ENCODE measurements around the gene JPT2. TPM values are rescaled to one million over a fixed set of nuclear protein-coding genes. Genes with fewer than 3 reads are reported as not detected.

Gene JPT2, protein sequence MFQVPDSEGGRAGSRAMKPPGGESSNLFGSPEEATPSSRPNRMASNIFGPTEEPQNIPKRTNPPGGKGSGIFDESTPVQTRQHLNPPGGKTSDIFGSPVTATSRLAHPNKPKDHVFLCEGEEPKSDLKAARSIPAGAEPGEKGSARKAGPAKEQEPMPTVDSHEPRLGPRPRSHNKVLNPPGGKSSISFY
- 199 and 244 TPM in 2 replicates for total RNA-seq (2021)
- percentile 97 among the genes with signal in this experiment for Bru-seq, nascent RNA
- BruChase-seq, experiment 1, labeled RNA remaining after a 2-hour chase = percentile 98 among the genes with signal in this experiment
- percentile 99 among the genes with signal in this experiment for BruChase-seq, experiment 2, labeled RNA remaining after a 6-hour chase
- long read RNA-seq, transcript JPT2-201 (5 exons, 3,718 nt) = major isoform, 51 of 132 reads
- long read RNA-seq, partial matches to known transcripts = 5 of 132 reads
- long read RNA-seq, other reads (novel, unspliced or antisense) = 67 of 132 reads

- ChIA-PET CTCF (interaction anchor here (0.6 to 0.8 kb wide), 4 partner anchors 28 to 102 kb away, joined by 4 to 6 read pairs (median 5); no protein-coding TSS in a partner anchor), POLR2A (ENCODE audit: unreplicated experiment) (interaction anchor here (0.5 to 1.2 kb wide), 13 partner anchors 11 to 1325 kb away, joined by 3 to 22 read pairs (median 4); partner anchors contain the start of genes CHTF18, CRAMP1, IFT140 and MAPK8IP3)
- H3K4me2 ChIP-seq = peak within 1 kb of the TSS; percentile 100
- H3K9me3 ChIP-seq (ENCODE audit: insufficient read depth, low read depth) = no peaks in the 10 kb centered on the region
- H3K36me3 ChIP-seq (ENCODE audit: low read depth) = peaks cover 7% of the 10 kb centered on the region; the same call in 1 of the 2 replicates
- H3K4me1 ChIP-seq (replicated peaks; ENCODE audit: insufficient read depth) = peaks cover 27% of the 10 kb centered on the region
- H2AFZ ChIP-seq = peak within 1 kb of the TSS; percentile 81
- no peaks in the 10 kb centered on the region for H3K27me3 ChIP-seq (ENCODE audit: insufficient read depth, low read depth)
- no peaks in the 10 kb centered on the region for H4K20me1 ChIP-seq (ENCODE audit: insufficient read depth)
- peak within 1 kb of the TSS; percentile 82 for H3K27ac ChIP-seq
- no TSS peak for BruUV-seq (replicated peaks)
- no peak for TF ChIP-seq CTCF (conservative IDR thresholded peaks at IDR 0.05)
- no peak for TF ChIP-seq EZH2 (IDR thresholded peaks at IDR 0.05; ENCODE audit: low read depth)
- H3K9me2 ChIP-seq (ENCODE audit: insufficient read depth) = no peaks in the 10 kb centered on the region
- H3K4me3 ChIP-seq = peak within 1 kb of the TSS; percentile 98
- intact Hi-C loops (cut with micrococcal nuclease; ENCODE audit: unreplicated experiment) = loop anchor here (1.0 to 5.0 kb wide), 4 partner anchors 11 to 94 kb away; partner anchors contain the start of genes EME2, MRPS34 and NME3
- DNase-seq = peak; percentile 90 to 99
- H3F3A ChIP-seq (ENCODE audit: insufficient read depth, low read depth) = peaks cover 15% of the 10 kb centered on the region
- peaks cover 47% of the 10 kb centered on the region for H3K79me2 ChIP-seq (ENCODE audit: low read depth)
Observed at GRCh38 chr16:1677942-1678499, at the start of gene JPT2. Gene JPT2 (plus strand): TSS chr16:1678279. CDS start chr16:1678313, 34 bp downstream.

- no peak overlapping the region for H3K4me3 ChIP-seq
- POLR2A ChIA-PET (ENCODE audit: unreplicated experiment) = no interaction called here
- peaks cover 36% of the 10 kb centered on the region for H4K20me1 ChIP-seq (ENCODE audit: insufficient read depth)
- H3K27me3 ChIP-seq (ENCODE audit: insufficient read depth, low read depth) = no peaks in the 10 kb centered on the region
- 0 out of 2 replicates have a peak, but pooled peaks cover 7% of the 10 kb centered on the region for H3K36me3 ChIP-seq (ENCODE audit: low read depth)
- CTCF ChIA-PET = interaction anchor here (0.6 kb wide), 1 partner anchor 288 kb away, joined by 3 read pairs; no protein-coding TSS in a partner anchor
- H3K9me3 ChIP-seq (ENCODE audit: insufficient read depth, low read depth) = no peaks in the 10 kb centered on the region
- H3K79me2 ChIP-seq (ENCODE audit: low read depth) = peaks cover 18% of the 10 kb centered on the region
- H3K9me2 ChIP-seq (ENCODE audit: insufficient read depth) = no peaks in the 10 kb centered on the region
- intact Hi-C loops (cut with micrococcal nuclease; ENCODE audit: unreplicated experiment) = no loop called here
- no peak overlapping the region for H3K4me2 ChIP-seq
- H3K27ac ChIP-seq = no peak overlapping the region
- TF ChIP-seq CTCF (conservative IDR thresholded peaks at IDR 0.05) = no peak
- no peak for TF ChIP-seq EZH2 (IDR thresholded peaks at IDR 0.05; ENCODE audit: low read depth)
- no peaks in the 10 kb centered on the region for H3F3A ChIP-seq (ENCODE audit: insufficient read depth, low read depth)
- no peaks in the 10 kb centered on the region for H3K4me1 ChIP-seq (replicated peaks; ENCODE audit: insufficient read depth)
- no TSS peak for BruUV-seq (replicated peaks)
- DNase-seq = no peak
- H2AFZ ChIP-seq = no peak overlapping the region
Observed at GRCh38 chr16:1630450-1631213, 47.4 kb upstream of the JPT2 start.

DNA sequence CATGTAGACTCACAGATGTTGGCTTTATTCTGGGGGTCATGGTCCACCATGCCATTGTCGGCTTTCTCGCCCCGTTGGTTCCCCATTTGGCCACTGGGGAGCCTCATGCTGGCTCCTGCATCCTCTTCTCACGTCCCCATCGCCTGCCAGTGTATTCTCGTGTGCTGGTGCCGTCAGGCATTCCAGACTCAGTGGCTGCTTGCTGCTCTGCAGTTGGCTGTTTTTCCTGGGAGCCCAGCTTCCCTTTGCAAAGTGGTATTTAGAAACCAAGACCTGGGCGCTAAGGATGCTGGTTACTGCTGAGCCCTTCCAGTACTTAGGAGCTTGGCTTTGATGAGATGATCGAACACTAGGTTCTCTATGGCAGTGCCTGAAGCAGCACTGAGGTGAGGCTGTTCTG, 46.8 kb upstream of the JPT2 start:
- ChIA-PET CTCF (no interaction called here), POLR2A (ENCODE audit: unreplicated experiment) (no interaction called here)
- Histone ChIP-seq H3K27ac (no peak overlapping the region), H3K9me2 (ENCODE audit: insufficient read depth) (no peaks in the 10 kb centered on the region), H3K27me3 (ENCODE audit: insufficient read depth, low read depth) (no peaks in the 10 kb centered on the region), H3K4me1 (replicated peaks; ENCODE audit: insufficient read depth) (no peaks in the 10 kb centered on the region), H3K79me2 (ENCODE audit: low read depth) (peaks cover 15% of the 10 kb centered on the region), H3F3A (ENCODE audit: insufficient read depth, low read depth) (no peaks in the 10 kb centered on the region), H2AFZ (no peak overlapping the region), H3K4me2 (no peak overlapping the region), H3K9me3 (ENCODE audit: insufficient read depth, low read depth) (no peaks in the 10 kb centered on the region), H3K36me3 (ENCODE audit: low read depth) (0 out of 2 replicates have a peak, but pooled peaks cover 7% of the 10 kb centered on the region), H3K4me3 (no peak overlapping the region), H4K20me1 (ENCODE audit: insufficient read depth) (peaks cover 41% of the 10 kb centered on the region)
- intact Hi-C loops (cut with micrococcal nuclease; ENCODE audit: unreplicated experiment) = no loop called here
- no peak for DNase-seq
- BruUV-seq (replicated peaks) = no TSS peak
- TF ChIP-seq CTCF (conservative IDR thresholded peaks at IDR 0.05) (no peak), EZH2 (IDR thresholded peaks at IDR 0.05; ENCODE audit: low read depth) (no peak)
